HG03575 (cell line): Measurements from ENCODE around the gene HID1.
A peak's percentile ranks its signal among the peaks of the same experiment; 100 is the strongest.
"Not testable (repeated sequence)": the region's sequence is repeated elsewhere in the genome, so short reads cannot be mapped to it uniquely, and the experiment has no call there.

Experiments
- ATAC-seq: cut with Tn5 transposase; IDR thresholded peaks from one replicate; pipeline ENCODE4 v1.9.1; 2021; ENCODE audit not compliant: unreplicated experiment, insufficient number of reproducible peaks, low FRiP score; ENCODE audit errors: extremely low read depth

The HID1 gene

GRCh38 chr17:74972107-74972972, at the start of gene HID1:
HID1 (minus strand) TSS chr17:74972759; CDS start chr17:74972656, 103 bp downstream.
- ATAC-seq, result no peak

- ATAC-seq, result no peak
Measured at GRCh38 chr17:75020331-75021110, 48.0 kb upstream of the HID1 start.

GRCh38 chr17:75019710-75020109, 47.2 kb upstream of the HID1 start:
- no peak for ATAC-seq

GRCh38 chr17:75019146-75019545, 46.6 kb upstream of the HID1 start:
- ATAC-seq, result no peak

GRCh38 chr17:75013092-75013559, 40.6 kb upstream of the HID1 start:
- ATAC-seq, result no peak

GRCh38 chr17:75012346-75013091, 40.0 kb upstream of the HID1 start, which contains the start of gene MRPL58:
MRPL58 (plus strand) TSS chr17:75012670; CDS start chr17:75012687, 17 bp downstream.
- ATAC-seq, result peak; percentile 54

GRCh38 chr17:75012096-75012345, 39.5 kb upstream of the HID1 start:
- ATAC-seq, result no peak

GRCh38 chr17:75011401-75012095, 39.0 kb upstream of the HID1 start:
- no peak for ATAC-seq

GRCh38 chr17:75010683-75011400, 38.3 kb upstream of the HID1 start:
- ATAC-seq, result no peak

- ATAC-seq, result no peak
Measured at GRCh38 chr17:75009139-75009724, 36.7 kb upstream of the HID1 start.

GRCh38 chr17:75008373-75008772, 35.8 kb upstream of the HID1 start:
- no peak for ATAC-seq

GRCh38 chr17:75006653-75007052, 34.1 kb upstream of the HID1 start:
- no peak for ATAC-seq

- not testable (repeated sequence) for ATAC-seq
Measured at GRCh38 chr17:75006084-75006483, 33.5 kb upstream of the HID1 start.

GRCh38 chr17:75005291-75005690, 32.7 kb upstream of the HID1 start:
- ATAC-seq, result no peak

GRCh38 chr17:75004371-75004770, 31.8 kb upstream of the HID1 start:
- no peak for ATAC-seq

GRCh38 chr17:75003957-75004355, 31.4 kb upstream of the HID1 start:
- no peak for ATAC-seq

- ATAC-seq, result no peak
Measured at GRCh38 chr17:75003070-75003956, 30.8 kb upstream of the HID1 start.
